Measurements from ENCODE around the gene MYO7B. TPM values are rescaled to one million over a fixed set of nuclear protein-coding genes. Genes with fewer than 3 reads are reported as not detected.

MYO7B gene
- total RNA-seq, 3 donors from 2014 or later: 0.32 to 2.3 TPM; not detected in 1

DNA sequence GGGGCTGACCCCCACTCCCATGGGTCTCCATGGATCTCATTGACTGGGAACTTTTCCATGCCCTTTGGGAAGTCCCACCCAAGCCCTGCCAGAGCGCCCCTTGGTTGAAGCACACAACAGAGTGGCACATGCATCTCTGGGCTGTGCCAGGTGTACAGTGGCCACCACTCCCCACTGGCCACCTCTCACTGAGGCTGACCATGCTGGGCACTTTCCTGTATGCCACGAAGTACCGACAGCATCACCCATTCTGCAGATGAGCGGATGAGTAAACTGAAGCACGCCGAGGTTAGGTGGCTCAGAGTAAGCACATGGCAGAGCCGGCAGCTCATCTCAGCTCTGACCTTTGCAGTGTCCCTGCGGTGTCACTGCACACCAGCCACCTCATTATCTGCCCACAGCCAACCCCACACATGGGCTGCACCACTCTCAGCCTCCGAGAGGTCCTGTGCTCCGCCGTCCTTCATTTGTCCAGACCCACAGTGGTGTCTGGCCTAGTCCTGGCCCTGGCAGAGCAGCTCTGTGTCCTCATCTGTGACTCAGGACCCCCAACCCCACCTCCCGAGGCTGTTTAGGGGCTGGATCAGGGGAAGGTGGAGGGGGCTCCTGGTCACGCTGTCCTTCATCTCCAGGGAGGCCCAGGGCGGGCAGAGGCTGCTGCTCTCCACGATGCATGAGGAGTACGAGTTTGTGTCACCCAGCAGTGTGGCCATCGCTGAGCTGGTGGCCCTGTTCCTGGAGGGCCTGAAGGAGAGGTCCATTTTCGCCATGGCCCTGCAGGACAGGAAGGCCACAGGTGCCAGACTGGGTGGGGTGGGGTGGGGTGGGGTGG is 92.5 kb downstream of the MYO7B start:
- no peak for DNase-seq (ENCODE audit: low spot score in 2 of 2)
- H3K27ac ChIP-seq: no peak overlapping the region
- no peaks in the 10 kb centered on the region for H3K9me3 ChIP-seq
- intact Hi-C loops (cut with DNase I; ENCODE audit: low total_unique reads): loop anchor here (5.0 kb wide), 1 partner anchor 336 kb away; the partner anchor contains the start of gene ERCC3
- H3K27me3 ChIP-seq: no peaks in the 10 kb centered on the region
- H3K4me1 ChIP-seq: no peaks in the 10 kb centered on the region
- no peak overlapping the region for H3K4me3 ChIP-seq
- H3K36me3 ChIP-seq: no peaks in the 10 kb centered on the region
- no peak for TF ChIP-seq POLR2A (IDR thresholded peaks at IDR 0.05)

GRCh38 chr2:127628767-127629614 is 93.5 kb downstream of the MYO7B start:
- Histone ChIP-seq H3K4me3 (no peak overlapping the region), H3K4me1 (peaks cover 0 to 4% of the 10 kb centered on the region in 2 donors), H3K27ac (no peak overlapping the region), H3K9me3 (no peaks in the 10 kb centered on the region), H3K27me3 (no peaks in the 10 kb centered on the region), H3K36me3 (no peaks in the 10 kb centered on the region)
- TF ChIP-seq POLR2AphosphoS5 (IDR thresholded peaks at IDR 0.05) (no peak), POLR2A (IDR thresholded peaks at IDR 0.05) (no peak), CTCF (IDR thresholded peaks at IDR 0.05) (no peak)
- DNase-seq (ENCODE audit: low spot score in 2 of 2): no peak
- intact Hi-C loops (cut with DNase I; ENCODE audit: low total_unique reads): loop anchor here (5.0 kb wide), 1 partner anchor 337 kb away; the partner anchor contains the start of gene ERCC3

DNA sequence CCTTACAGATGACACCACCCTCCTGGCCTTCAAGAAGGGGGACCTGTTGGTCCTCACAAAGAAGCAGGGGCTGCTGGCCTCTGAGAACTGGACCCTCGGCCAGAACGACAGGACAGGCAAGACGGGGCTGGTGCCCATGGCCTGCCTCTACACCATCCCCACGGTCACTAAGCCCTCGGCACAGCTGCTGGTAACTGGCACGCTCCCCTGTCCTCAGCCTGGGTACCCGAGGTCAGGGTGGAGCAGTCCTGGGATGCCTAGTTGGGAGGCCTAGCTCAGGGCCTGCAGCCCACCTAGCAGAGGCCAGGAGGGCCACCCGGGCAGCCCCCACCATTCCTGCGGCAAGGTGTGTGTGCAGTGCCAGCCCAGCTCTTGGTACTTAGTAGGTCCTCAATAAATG is 94.2 kb downstream of the MYO7B start:
- H3K36me3 ChIP-seq: no peaks in the 10 kb centered on the region
- peaks cover 0 to 7% of the 10 kb centered on the region in 2 donors for H3K4me1 ChIP-seq
- H3K27ac ChIP-seq: no peak overlapping the region
- no peaks in the 10 kb centered on the region for H3K9me3 ChIP-seq
- DNase-seq (ENCODE audit: low spot score in 2 of 2): no peak
- TF ChIP-seq POLR2A (IDR thresholded peaks at IDR 0.05) (no peak), POLR2AphosphoS5 (IDR thresholded peaks at IDR 0.05) (no peak), CTCF (IDR thresholded peaks at IDR 0.05) (no peak)
- no peaks in the 10 kb centered on the region for H3K27me3 ChIP-seq
- intact Hi-C loops (cut with DNase I; ENCODE audit: low total_unique reads): loop anchor here (5.0 kb wide), 1 partner anchor 337 kb away; the partner anchor contains the start of gene ERCC3
- H3K4me3 ChIP-seq: no peak overlapping the region

DNA sequence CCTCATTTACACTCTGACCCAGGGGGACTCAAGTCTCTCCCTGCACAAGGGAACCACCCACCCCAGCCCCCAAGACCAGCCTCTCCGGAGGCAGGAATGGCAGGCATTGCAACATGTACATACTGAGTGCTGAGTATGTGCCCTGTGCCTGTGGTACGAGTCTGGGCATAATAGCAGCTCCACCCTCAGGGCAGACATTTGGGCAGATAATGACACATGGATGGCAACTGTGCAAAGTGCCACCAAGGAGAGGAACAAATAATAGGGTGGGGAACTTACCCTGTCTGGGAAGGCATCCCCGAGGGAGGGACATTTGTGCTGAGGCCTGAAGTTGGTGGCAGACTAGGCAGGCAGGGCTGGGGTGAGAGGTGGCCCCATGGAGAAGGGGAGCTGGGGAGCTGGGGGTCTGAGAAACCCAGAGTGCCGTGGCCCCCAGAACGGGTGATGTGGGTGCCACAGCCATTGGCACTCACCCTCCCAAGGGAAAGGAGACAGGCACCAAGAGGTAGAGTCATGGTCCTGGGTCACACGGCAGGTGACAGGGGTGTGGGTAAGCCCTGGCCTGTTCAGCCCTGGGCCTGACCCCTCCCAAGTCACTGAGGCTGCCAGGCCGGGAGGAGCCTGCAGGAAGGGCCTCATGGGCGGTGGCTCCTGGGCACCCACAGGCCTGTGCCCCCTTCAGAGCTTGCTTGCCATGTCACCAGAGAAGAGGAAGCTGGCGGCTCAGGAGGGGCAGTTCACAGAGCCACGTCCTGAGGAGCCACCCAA is 94.8 kb downstream of the MYO7B start:
- Histone ChIP-seq H3K27me3 (no peaks in the 10 kb centered on the region), H3K4me1 (peaks cover 0 to 7% of the 10 kb centered on the region in 2 donors), H3K9me3 (no peaks in the 10 kb centered on the region), H3K36me3 (no peaks in the 10 kb centered on the region), H3K4me3 (no peak overlapping the region), H3K27ac (no peak overlapping the region)
- TF ChIP-seq POLR2AphosphoS5 (IDR thresholded peaks at IDR 0.05) (no peak), POLR2A (IDR thresholded peaks at IDR 0.05) (no peak), CTCF (IDR thresholded peaks at IDR 0.05) (no peak)
- intact Hi-C loops (cut with DNase I; ENCODE audit: low total_unique reads): no loop called here
- no peak for DNase-seq (ENCODE audit: low spot score in 2 of 2)

GRCh38 chr2:127630864-127631540 is 95.5 kb downstream of the MYO7B start:
- Histone ChIP-seq H3K4me1 (peaks cover 0 to 7% of the 10 kb centered on the region in 2 donors), H3K27ac (no peak overlapping the region), H3K27me3 (no peaks in the 10 kb centered on the region), H3K4me3 (no peak overlapping the region), H3K36me3 (no peaks in the 10 kb centered on the region), H3K9me3 (no peaks in the 10 kb centered on the region)
- intact Hi-C loops (cut with DNase I; ENCODE audit: low total_unique reads): no loop called here
- TF ChIP-seq CTCF (IDR thresholded peaks at IDR 0.05) (no peak), POLR2A (IDR thresholded peaks at IDR 0.05) (no peak), POLR2AphosphoS5 (IDR thresholded peaks at IDR 0.05) (no peak)
- no peak for DNase-seq (ENCODE audit: low spot score in 2 of 2)

Data from breast epithelium (tissue), 4 donors.